ENCODE measurements around the gene WFS1.

GRCh38 chr4:6282314-6282771 lies 12.7 kb downstream of the WFS1 start:
- TF ChIP-seq PAX5 (IDR thresholded peaks at IDR 0.05; ENCODE audit: insufficient read depth, low read length, severe bottlenecking) (no peak), POLR2A (IDR thresholded peaks at IDR 0.05; ENCODE audit: low read depth, low read length) (no peak), POLR2AphosphoS5 (IDR thresholded peaks at IDR 0.05; ENCODE audit: low read depth, low read length) (no peak), SPI1 (IDR thresholded peaks at IDR 0.05; ENCODE audit: low read depth, low read length) (no peak), TAF1 (IDR thresholded peaks at IDR 0.05; ENCODE audit: low read depth, low read length) (no peak)
